HepG2 (cell line): Measurements from ENCODE around the gene INHBB. TPM values are rescaled to one million over a fixed set of nuclear protein-coding genes. Genes with fewer than 3 reads are reported as not detected.

Experiments
- ATAC-seq: fragments of 200-7000 bp; cut with Tn5 transposase; 3 replicates; pipeline ENCODE4 v1.9.1; 2020; ENCODE audit warnings: mild to moderate bottlenecking, moderate library complexity
- BruUV-seq: library from RNA; stranded (reverse); fragments of 400-500 nt; replicated peaks from 2 replicates; lab custom pipeline; 2021; lab: Mats Ljungman, UMichigan
- CTCF ChIA-PET: fragments of 300-600 bp; formaldehyde crosslinking; extraction: SDS; loops from one replicate; lab custom pipeline; 2021; ENCODE audit warnings: low total read pairs, inconsistent platforms, low intra/inter-chr PET ratio; lab: Yijun Ruan, JAX
- POLR2A ChIA-PET: fragments of 350-600 bp; sonication (Branson Sonifier 250); formaldehyde crosslinking; loops from one replicate; lab custom pipeline; 2020; ENCODE audit warnings: antibody characterized with exemption, inconsistent platforms; lab: Yijun Ruan, JAX
- DNase-seq: peaks from one replicate; pipeline ENCODE4 v3.0.0-alpha.2; 2015; ENCODE audit warnings: low spot score
- FAIRE-seq: peaks from 3 replicates; lab custom pipeline; 2011; peaks lifted over from hg19 to GRCh38; lab: Jason Lieb, UNC
- H2AFZ ChIP-seq: one replicate; pipeline ENCODE4 v1.6.1; 2011; ENCODE audit warnings: low read length, inconsistent platforms
- H3K27ac ChIP-seq: fragments of 300-600 bp; 3 replicates; pipeline ENCODE4 v1.8.0; 2011; ENCODE audit warnings: mixed run types, mild to moderate bottlenecking, mixed read lengths, low read length, inconsistent platforms; ENCODE audit not compliant: insufficient read depth; ENCODE audit errors: extremely low read length
- H3K27me3 ChIP-seq, 2 experiments: fragments of 200-600 bp in 1 of 2; 2 replicates in 1 of 2; 3 replicates in 1 of 2; pipeline versions ENCODE4 v1.6.0 to v1.8.0; 2011; ENCODE audit warnings: low read length in 2 of 2, mild to moderate bottlenecking in 2 of 2, moderate library complexity in 2 of 2, inconsistent platforms in 1 of 2; ENCODE audit not compliant: insufficient read depth in 2 of 2, control insufficient read depth in 1 of 2
- H3K36me3 ChIP-seq, 2 experiments: fragments of 200-600 bp in 1 of 2; replicated peaks in 1 of 2; 2 replicates in 1 of 2; 3 replicates in 1 of 2; pipeline versions ENCODE4 v1.5.1 to v1.8.0; 2011; ENCODE audit warnings: low read length in 2 of 2, inconsistent platforms in 1 of 2; ENCODE audit not compliant: insufficient read depth in 2 of 2, control insufficient read depth in 1 of 2
- H3K4me1 ChIP-seq: 2 replicates; pipeline ENCODE4 v1.5.1; 2012; ENCODE audit warnings: low read length, inconsistent platforms; ENCODE audit not compliant: insufficient read depth
- H3K4me2 ChIP-seq: 2 replicates; pipeline ENCODE4 v1.6.0; 2011; ENCODE audit warnings: low read depth, low read length, inconsistent platforms
- H3K4me3 ChIP-seq, 3 experiments: fragments of 200-600 bp in 1 of 3; sonication (generic), shearing (Covaris generic) in 1 of 3; replicated peaks in 1 of 3; 2 replicates each; pipeline ENCODE4 v1.5.1; 2011 to 2016; ENCODE audit warnings: low read length in 3 of 3, inconsistent platforms in 2 of 3, low read depth in 2 of 3, mild to moderate bottlenecking in 2 of 3, control low read depth in 1 of 3, mixed read lengths in 1 of 3; ENCODE audit not compliant: insufficient read depth in 1 of 3
- H3K79me2 ChIP-seq: one replicate; pipeline ENCODE4 v1.6.1; 2011; ENCODE audit warnings: low read length, inconsistent platforms; ENCODE audit not compliant: insufficient read depth
- H3K9ac ChIP-seq: 2 replicates; pipeline ENCODE4 v1.6.0; 2011; ENCODE audit warnings: mild to moderate bottlenecking, low read depth, low read length, inconsistent platforms; ENCODE audit not compliant: insufficient read depth
- H3K9me3 ChIP-seq: 2 replicates; pipeline ENCODE4 v1.5.1; 2012; ENCODE audit warnings: mild to moderate bottlenecking, low read length
- H4K20me1 ChIP-seq: 2 replicates; pipeline ENCODE4 v1.6.0; 2011; ENCODE audit warnings: inconsistent platforms, mild to moderate bottlenecking, low read length, moderate library complexity; ENCODE audit not compliant: insufficient read depth
- ATF6 ChIP-seq: sonication (generic); formaldehyde crosslinking; conservative IDR thresholded peaks from 2 replicates; pipeline ENCODE4 v1.4.0; 2020; ENCODE audit warnings: missing genetic modification reagents
- CEBPZ ChIP-seq: IDR thresholded peaks from 2 replicates; pipeline ENCODE4 v1.6.1; 2012; ENCODE audit warnings: low read length, improper control_type of control experiment
- FOXJ3 ChIP-seq: sonication (generic); formaldehyde crosslinking; IDR thresholded peaks from 2 replicates; pipeline ENCODE4 v1.4.0; 2020; ENCODE audit warnings: missing genetic modification reagents, mild to moderate bottlenecking, borderline replicate concordance
- KDM2A ChIP-seq: sonication (generic); formaldehyde crosslinking; IDR thresholded peaks from 2 replicates; pipeline ENCODE4 v1.4.0; 2020; ENCODE audit warnings: low read depth, missing genetic modification reagents, borderline replicate concordance
- KMT2B ChIP-seq: IDR thresholded peaks from 2 replicates; pipeline ENCODE4 v1.6.1; 2016; ENCODE audit warnings: missing genetic modification reagents, missing compliant biosample characterization
- MXD4 ChIP-seq: IDR thresholded peaks from 2 replicates; pipeline ENCODE4 v1.6.1; 2016; ENCODE audit warnings: mild to moderate bottlenecking, missing biosample characterization, missing genetic modification reagents
- PITX1 ChIP-seq: sonication (generic); formaldehyde crosslinking; IDR thresholded peaks from 2 replicates; pipeline ENCODE4 v1.5.1; 2020; ENCODE audit warnings: mild to moderate bottlenecking, missing genetic modification reagents
- SOX13 ChIP-seq, 3 experiments: fragments of 450-650 bp in 1 of 3; sonication (generic) in 1 of 3; formaldehyde crosslinking in 1 of 3; IDR thresholded peaks in 2 of 3; conservative IDR thresholded peaks in 1 of 3; 2 replicates each; pipeline versions ENCODE4 v1.5.0 to v1.6.1; 2016 to 2020; ENCODE audit warnings: antibody characterized with exemption in 1 of 3, mild to moderate bottlenecking in 1 of 3, missing compliant biosample characterization in 1 of 3, missing genetic modification reagents in 1 of 3, moderate library complexity in 1 of 3
- THAP7 ChIP-seq: sonication (generic); formaldehyde crosslinking; IDR thresholded peaks from 2 replicates; pipeline ENCODE4 v1.8.1; 2023; ENCODE audit warnings: mild to moderate bottlenecking, missing genetic modification reagents
- TSC22D2 ChIP-seq: sonication (generic); formaldehyde crosslinking; IDR thresholded peaks from 2 replicates; pipeline ENCODE4 v1.5.1; 2020; ENCODE audit warnings: missing genetic modification reagents, mild to moderate bottlenecking, borderline replicate concordance
- ZBTB20 ChIP-seq: sonication (generic); formaldehyde crosslinking; IDR thresholded peaks from 2 replicates; pipeline ENCODE4 v1.8.1; 2023; ENCODE audit warnings: missing genetic modification reagents, low read depth, mild to moderate bottlenecking, borderline replicate concordance
- ZBTB8A ChIP-seq: sonication (generic); formaldehyde crosslinking; IDR thresholded peaks from 2 replicates; pipeline ENCODE4 v1.4.0; 2020; ENCODE audit warnings: mild to moderate bottlenecking, low read depth, missing genetic modification reagents, borderline replicate concordance
- ZNF441 ChIP-seq: sonication (generic); formaldehyde crosslinking; IDR thresholded peaks from 2 replicates; pipeline ENCODE4 v1.7.0; 2021; ENCODE audit warnings: missing genetic modification reagents, borderline replicate concordance
- ZNF782 ChIP-seq: sonication (generic); formaldehyde crosslinking; IDR thresholded peaks from 2 replicates; pipeline ENCODE4 v1.4.0; 2020; ENCODE audit warnings: missing genetic modification reagents, mild to moderate bottlenecking, borderline replicate concordance
- ZNF883 ChIP-seq: sonication (generic); formaldehyde crosslinking; IDR thresholded peaks from 2 replicates; pipeline ENCODE4 v1.5.1; 2020; ENCODE audit warnings: mild to moderate bottlenecking, missing genetic modification reagents; ENCODE audit errors: not compliant biosample characterization
- WGBS: methylation state at CpG from one replicate; pipeline ENCODE4 v1.1.6; 2017; ENCODE audit warnings: low lambda C conversion rate; 5-methylcytosine and 5-hydroxymethylcytosine counted together
- in situ Hi-C: cut with HindIII; loops from 2 replicates; pipeline ENCODE4 v1.10.0; 2017; ENCODE audit warnings: low pct_unique_long_range_greater_than_20kb; ENCODE audit not compliant: extremely low pct_ligation_motif_present
- intact Hi-C: fragments of 100-400 bp; cut with micrococcal nuclease; formaldehyde crosslinking; loops from one replicate; pipeline ENCODE4 v1.10.0; 2022; ENCODE audit not compliant: unreplicated experiment
- polyA plus RNA-seq, 8 experiments: library from polyadenylated mRNA; depleted of rRNA in 3 of 8; stranded (reverse) in 7 of 8; unstranded in 1 of 8; fragments of >200 nt; fragmentation: Illumina TruSeq in 4 of 8; extraction: Trizol in 4 of 8; gene quantifications; 2 replicates each; pipeline versions ENCODE4 v1.2.1 to v1.2.3, GENCODE V29; 2011 to 2016; ENCODE audit warnings: low read depth in 4 of 8, missing spikeins in 1 of 8, mixed read lengths in 1 of 8; ENCODE audit not compliant: insufficient read depth in 1 of 8
- total RNA-seq, 5 experiments: library from RNA; depleted of rRNA; stranded (reverse); fragments of >200 nt; fragmentation: Illumina TruSeq; extraction: Trizol; gene quantifications; 2 replicates each; pipeline ENCODE4 v1.2.3, GENCODE V29; 2016; ENCODE audit warnings: low read depth in 1 of 5

Gene INHBB
- total and polyA plus RNA-seq, 2 of the 13 experiments (the other 11 are each of a cell fraction or from before 2014, with no cell fraction given) = 0.20 to 1.7 TPM

GRCh38 chr2:120312860-120313694, 32.9 kb upstream of the INHBB start:
- H3K4me2 ChIP-seq = peak overlapping the region; percentile 95
- peaks cover 20% of the 10 kb centered on the region for H3K4me1 ChIP-seq
- H2AFZ ChIP-seq = peak overlapping the region; percentile 60
- H3K79me2 ChIP-seq = no peaks in the 10 kb centered on the region
- H4K20me1 ChIP-seq = no peaks in the 10 kb centered on the region
- no peak overlapping the region for H3K27ac ChIP-seq
- ChIA-PET POLR2A (interaction anchor here (0.9 to 1.1 kb wide), 2 partner anchors 59 to 153 kb away, joined by 3 to 4 read pairs; no protein-coding TSS in a partner anchor), CTCF (interaction anchor here (1.0 to 2.0 kb wide), 5 partner anchors 60 to 367 kb away, joined by 3 to 15 read pairs (median 10); partner anchors contain the start of gene RALB)
- DNase-seq = peak; percentile 66
- no peaks in the 10 kb centered on the region for H3K9me3 ChIP-seq
- in situ Hi-C loops (loop anchor here (10.0 kb wide), 1 partner anchor 108 kb away; no protein-coding TSS in a partner anchor), intact Hi-C loops (loop anchor here (1.0 to 10.0 kb wide), 6 partner anchors 8 to 362 kb away; no protein-coding TSS in a partner anchor)
- BruUV-seq = no TSS peak
- H3K4me3 ChIP-seq = peak overlapping the region; percentile 55 to 70 (median 63)
- peak; percentile 77 for ATAC-seq
- no peaks in the 10 kb centered on the region for H3K36me3 ChIP-seq
- peaks cover 22 to 46% of the 10 kb centered on the region in 2 experiments; a peak in 4 of 5 replicates for H3K27me3 ChIP-seq
- WGBS = 4% methylated on average over 34 of the region's 38 CpGs
- peak; percentile 84 for FAIRE-seq
- peak overlapping the region; percentile 9; the same call in 1 of the 2 replicates for H3K9ac ChIP-seq
- TF ChIP-seq ZNF441 (CRISPR knock-in tag) = no peak
- TF ChIP-seq ZBTB20 = no peak
- no peak; the same call in 1 of the 2 replicates for TF ChIP-seq ZNF782 (CRISPR knock-in tag)
- no peak for TF ChIP-seq CEBPZ
- no peak for TF ChIP-seq FOXJ3 (CRISPR knock-in tag)
- TF ChIP-seq PITX1 = 0 out of 2 replicates have a peak, but pooled peaks have one; percentile 30
- TF ChIP-seq ZBTB8A (CRISPR knock-in tag) = no peak
- TF ChIP-seq KMT2B = 0 out of 2 replicates have a peak, but pooled peaks have one; percentile 36
- TF ChIP-seq SOX13 (IDR thresholded peaks at IDR 0.05) = no peak
- peak in 1 of 2 experiments; percentile 44; a peak in 1 of 4 replicates for TF ChIP-seq SOX13 (CRISPR knock-in tag; conservative IDR thresholded peaks at IDR 0.05 in 1 of 2, IDR thresholded peaks at IDR 0.05 in 1 of 2)
- peak; percentile 88 for TF ChIP-seq KDM2A (CRISPR knock-in tag)
- TF ChIP-seq THAP7 (CRISPR knock-in tag) = peak; percentile 24; the same call in 1 of the 2 replicates
- TF ChIP-seq ATF6 = no peak
- peak; percentile 37 for TF ChIP-seq ZNF883
- TF ChIP-seq TSC22D2 (CRISPR knock-in tag) = no peak
- TF ChIP-seq MXD4 = peak; percentile 58; the same call in 1 of the 2 replicates
